Measurements from ENCODE around the gene RIMS1. TPM values are rescaled to one million over a fixed set of nuclear protein-coding genes. Genes with fewer than 3 reads are reported as not detected.
A peak's percentile ranks its signal among the peaks of the same experiment; 100 is the strongest.

RIMS1 gene
- total and polyA plus RNA-seq, 12 donors, result 0.06 to 9.2 (median 1.5) TPM; not detected in 2

DNA sequence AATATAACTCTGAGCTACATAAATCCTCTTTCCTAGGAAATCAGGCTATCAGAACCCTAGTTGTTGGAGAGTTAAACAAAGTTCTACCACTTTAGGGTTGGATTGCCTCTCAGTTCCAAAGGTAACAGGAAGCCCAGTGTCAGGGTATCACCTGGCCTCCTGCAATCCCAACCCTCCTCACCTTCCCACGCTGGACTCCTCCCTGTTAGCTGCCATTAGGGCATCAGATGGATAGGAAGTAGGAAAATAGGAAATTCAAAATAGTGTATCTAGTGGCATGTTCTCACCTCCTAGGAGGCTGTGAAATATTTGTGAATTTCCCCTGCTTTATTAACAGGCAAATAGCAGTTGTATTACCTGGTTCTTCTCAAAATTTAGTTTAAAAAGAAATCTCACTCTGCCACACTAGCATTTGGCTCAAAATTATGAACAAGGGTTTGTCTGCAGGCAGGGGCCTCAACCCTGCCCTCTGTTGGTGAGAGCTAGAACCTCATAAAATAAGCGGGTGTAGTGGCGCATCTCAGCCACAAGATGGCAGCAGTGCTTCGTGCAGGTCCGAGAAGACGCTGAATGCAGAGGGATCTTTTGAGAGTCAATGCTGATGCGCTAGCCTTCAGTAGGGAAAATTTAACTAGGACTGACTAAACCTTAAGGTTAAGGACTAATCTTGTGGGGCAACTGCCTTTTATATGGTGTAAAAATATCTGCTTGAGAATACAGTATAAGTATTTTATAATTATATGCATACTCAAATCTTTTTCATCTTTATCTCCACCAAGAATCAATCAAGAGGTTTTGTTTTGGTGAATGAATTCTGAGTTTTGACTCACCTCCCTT, 525.7 kb downstream of the RIMS1 start:
- DNase-seq, result peak; percentile 46 to 93 (median 73)
- H3K9me3 ChIP-seq (replicated peaks in 1 of 3), result no peaks in the 10 kb centered on the region
- H3K4me1 ChIP-seq (replicated peaks in 1 of 2), result no peaks in the 10 kb centered on the region
- intact Hi-C loops (cut with DNase I), result loop anchor here in 1 of 2 donors (10.0 kb wide), 2 partner anchors 763 to 913 kb away; no protein-coding TSS in a partner anchor
- TF ChIP-seq POLR2A (IDR thresholded peaks at IDR 0.05), result no peak
- TF ChIP-seq, protein P1, sequence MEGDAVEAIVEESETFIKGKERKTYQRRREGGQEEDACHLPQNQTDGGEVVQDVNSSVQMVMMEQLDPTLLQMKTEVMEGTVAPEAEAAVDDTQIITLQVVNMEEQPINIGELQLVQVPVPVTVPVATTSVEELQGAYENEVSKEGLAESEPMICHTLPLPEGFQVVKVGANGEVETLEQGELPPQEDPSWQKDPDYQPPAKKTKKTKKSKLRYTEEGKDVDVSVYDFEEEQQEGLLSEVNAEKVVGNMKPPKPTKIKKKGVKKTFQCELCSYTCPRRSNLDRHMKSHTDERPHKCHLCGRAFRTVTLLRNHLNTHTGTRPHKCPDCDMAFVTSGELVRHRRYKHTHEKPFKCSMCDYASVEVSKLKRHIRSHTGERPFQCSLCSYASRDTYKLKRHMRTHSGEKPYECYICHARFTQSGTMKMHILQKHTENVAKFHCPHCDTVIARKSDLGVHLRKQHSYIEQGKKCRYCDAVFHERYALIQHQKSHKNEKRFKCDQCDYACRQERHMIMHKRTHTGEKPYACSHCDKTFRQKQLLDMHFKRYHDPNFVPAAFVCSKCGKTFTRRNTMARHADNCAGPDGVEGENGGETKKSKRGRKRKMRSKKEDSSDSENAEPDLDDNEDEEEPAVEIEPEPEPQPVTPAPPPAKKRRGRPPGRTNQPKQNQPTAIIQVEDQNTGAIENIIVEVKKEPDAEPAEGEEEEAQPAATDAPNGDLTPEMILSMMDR (IDR thresholded peaks at IDR 0.05), result peak; percentile 99 to 100 (median 100)
- H3K27me3 ChIP-seq, result no peaks in the 10 kb centered on the region
- H3K36me3 ChIP-seq (replicated peaks in 1 of 2), result no peaks in the 10 kb centered on the region
- H3K27ac ChIP-seq, result no peak overlapping the region
- 6 to 10% (median 7%) methylated on average over 7 of the region's 7 CpGs for WGBS, 4 donors
- no peak overlapping the region for H3K4me3 ChIP-seq

DNA sequence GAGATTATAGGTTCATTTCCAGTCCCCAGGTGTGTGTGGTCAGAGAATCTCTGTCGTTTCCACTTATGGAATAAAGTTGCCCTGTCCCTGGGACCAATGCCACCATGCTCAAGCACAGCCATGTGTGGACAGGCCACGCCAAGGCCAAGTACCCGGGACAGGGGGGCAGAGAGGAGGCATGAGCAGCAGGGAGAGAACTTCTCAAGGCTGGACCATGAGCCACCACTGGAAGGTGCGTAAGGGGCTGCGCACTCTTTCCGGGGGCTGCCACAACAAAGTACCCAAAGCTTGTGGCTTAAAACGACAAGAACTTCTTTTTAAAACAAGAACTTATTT, 526.3 kb downstream of the RIMS1 start:
- Histone ChIP-seq H3K4me1 (replicated peaks in 1 of 2) (no peaks in the 10 kb centered on the region), H3K4me3 (no peak overlapping the region), H3K27me3 (no peaks in the 10 kb centered on the region), H3K27ac (no peak overlapping the region), H3K36me3 (replicated peaks in 1 of 2) (no peaks in the 10 kb centered on the region), H3K9me3 (replicated peaks in 1 of 3) (no peaks in the 10 kb centered on the region)
- intact Hi-C loops (cut with DNase I), result loop anchor here in 1 of 2 donors (10.0 kb wide), 2 partner anchors 762 to 912 kb away; no protein-coding TSS in a partner anchor
- TF ChIP-seq, protein P1 (IDR thresholded peaks at IDR 0.05), result no peak
- TF ChIP-seq POLR2A (IDR thresholded peaks at IDR 0.05), result no peak
- DNase-seq, result no peak
- WGBS, 4 donors, result 63 to 69% (median 67%) methylated on average over 7 of the region's 7 CpGs

DNA sequence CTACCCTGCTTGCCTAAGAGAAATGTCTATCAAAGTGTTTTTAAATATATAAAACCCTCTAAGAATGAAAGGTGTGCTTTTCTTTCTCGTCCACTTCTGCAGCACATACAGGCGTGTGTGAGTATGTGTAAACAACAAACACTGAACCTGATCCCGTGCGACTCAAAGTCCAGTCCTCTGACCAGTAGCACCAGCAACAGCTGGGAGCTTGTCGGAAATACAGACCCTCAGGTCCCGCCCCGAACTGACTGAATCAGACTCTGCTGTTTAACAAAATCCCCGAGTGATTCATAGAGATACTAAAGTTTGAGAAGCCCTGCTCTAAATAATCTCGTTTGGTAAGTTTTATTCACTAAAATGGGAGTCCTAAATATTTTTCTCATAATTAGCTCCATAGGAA, 527.5 kb downstream of the RIMS1 start:
- intact Hi-C loops (cut with DNase I), result loop anchor here in 1 of 2 donors (10.0 kb wide), 2 partner anchors 761 to 911 kb away; no protein-coding TSS in a partner anchor
- no peaks in the 10 kb centered on the region for H3K9me3 ChIP-seq (replicated peaks in 1 of 3)
- no peak for DNase-seq

DNA sequence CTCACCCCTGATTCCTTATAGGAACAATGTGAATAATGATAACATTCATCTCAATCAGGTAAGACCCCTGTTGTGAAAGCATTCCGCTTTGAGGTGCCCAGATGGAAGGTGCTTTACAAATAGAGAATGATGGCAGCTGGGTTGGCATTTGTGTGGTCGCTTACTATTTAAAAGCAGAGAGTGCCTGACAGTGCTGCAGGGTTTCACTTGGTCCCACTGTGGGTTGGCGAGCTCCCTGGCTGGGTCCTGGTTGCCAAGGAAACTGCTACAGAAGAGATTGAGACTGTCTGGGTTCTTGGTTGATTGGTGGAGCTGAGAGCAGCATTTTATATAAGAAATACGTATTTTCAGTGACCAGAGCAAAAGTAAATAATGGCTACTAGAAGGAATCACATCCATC, 528.3 kb downstream of the RIMS1 start:
- Histone ChIP-seq H3K36me3 (replicated peaks in 1 of 2) (no peaks in the 10 kb centered on the region), H3K4me3 (no peak overlapping the region), H3K27me3 (no peaks in the 10 kb centered on the region), H3K9me3 (replicated peaks in 1 of 3) (no peaks in the 10 kb centered on the region), H3K4me1 (replicated peaks in 1 of 2) (no peaks in the 10 kb centered on the region), H3K27ac (no peak overlapping the region)
- intact Hi-C loops (cut with DNase I), result loop anchor here in 1 of 2 donors (10.0 kb wide), 2 partner anchors 760 to 910 kb away; no protein-coding TSS in a partner anchor
- TF ChIP-seq POLR2A (IDR thresholded peaks at IDR 0.05), result no peak
- TF ChIP-seq, protein P1 (IDR thresholded peaks at IDR 0.05), result no peak
- 59 to 70% (median 68%) methylated on average over 4 of the region's 4 CpGs for WGBS, 4 donors
- no peak for DNase-seq

More for the DNA sequence above, 527.5 kb downstream of the RIMS1 start:
- H3K27ac ChIP-seq, result no peak overlapping the region
- TF ChIP-seq, protein P1 (IDR thresholded peaks at IDR 0.05), result no peak
- no peak for TF ChIP-seq POLR2A (IDR thresholded peaks at IDR 0.05)
- H3K4me1 ChIP-seq (replicated peaks in 1 of 2), result no peaks in the 10 kb centered on the region
- no peak overlapping the region for H3K4me3 ChIP-seq
- 59 to 80% (median 65%) methylated on average over 9 of the region's 9 CpGs for WGBS, 4 donors
- H3K27me3 ChIP-seq, result no peaks in the 10 kb centered on the region
- no peaks in the 10 kb centered on the region for H3K36me3 ChIP-seq (replicated peaks in 1 of 2)

Data from adrenal gland (tissue), 12 donors.